ENCODE results near the gene LYST. TPM values are rescaled to one million over a fixed set of nuclear protein-coding genes. Genes with fewer than 3 reads are reported as not detected.

Gene LYST
- total and polyA plus RNA-seq, 2 donors (not counting 3 experiments of a cell fraction or from before 2014, with no cell fraction given), result 3.1 to 9.6 TPM

DNA sequence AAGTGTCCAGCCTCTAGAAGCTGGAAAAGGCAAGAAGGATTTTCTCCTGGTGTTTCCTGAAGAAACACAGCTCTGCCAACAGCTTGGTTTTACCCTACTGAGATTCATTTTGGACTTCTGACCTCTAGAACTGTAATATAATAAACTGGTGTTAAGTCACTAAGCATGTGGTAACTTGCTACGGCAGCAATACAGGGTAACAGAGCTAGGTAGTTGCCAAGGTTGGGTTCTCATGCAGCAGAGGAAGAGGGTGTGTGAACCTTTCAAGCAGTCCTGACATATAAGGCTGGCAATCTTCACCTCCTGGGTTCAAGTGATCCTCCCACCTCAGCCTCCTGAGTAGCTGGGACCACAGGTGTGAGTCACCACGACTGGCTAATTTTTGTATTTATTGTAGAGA lies 253.1 kb downstream of the LYST start:
- Histone ChIP-seq H3K9me3 (replicated peaks; ENCODE audit: control insufficient read depth, insufficient read depth, low read length) (no peaks in the 10 kb centered on the region), H3K9ac (replicated peaks; ENCODE audit: extremely low read depth, insufficient read depth, low read length) (no peak overlapping the region), H4K20me1 (replicated peaks; ENCODE audit: control insufficient read depth, extremely low read depth, insufficient read depth, low read length) (no peaks in the 10 kb centered on the region), H3K4me1 (ENCODE audit: control insufficient read depth, extremely low read depth, insufficient read depth, low read length) (no peaks in the 10 kb centered on the region), H3K79me2 (ENCODE audit: control insufficient read depth, insufficient read depth, low read length) (no peaks in the 10 kb centered on the region), H3K9me1 (replicated peaks; ENCODE audit: control insufficient read depth, extremely low read depth, insufficient read depth, low read length) (no peaks in the 10 kb centered on the region), H3K36me3 (ENCODE audit: control insufficient read depth in 2 of 2, extremely low read depth in 1 of 2, insufficient read depth in 2 of 2, low read length in 2 of 2) (no peaks in the 10 kb centered on the region), H3K27me3 (ENCODE audit: control insufficient read depth in 2 of 2, insufficient read depth in 2 of 2, low read length in 2 of 2) (peaks cover 0 to 2% of the 10 kb centered on the region in 2 experiments), H3K4me2 (ENCODE audit: insufficient read depth, low read length) (no peak overlapping the region), H3K27ac (ENCODE audit: insufficient read depth, low read depth, low read length) (no peak overlapping the region), H3K4me3 (replicated peaks in 1 of 3; ENCODE audit: insufficient read depth in 1 of 3, low read depth in 1 of 3, low read length in 3 of 3) (no peak overlapping the region), H2AFZ (ENCODE audit: low read depth, low read length) (no peak overlapping the region)
- ChIA-PET POLR2A (no interaction called here), CTCF (interaction anchor here (1.1 to 4.4 kb wide), 2 partner anchors 13 to 15 kb away, joined by 5 to 24 read pairs; no protein-coding TSS in a partner anchor)
- no peak for TF ChIP-seq FOS (IDR thresholded peaks at IDR 0.05; ENCODE audit: borderline replicate concordance, insufficient read depth, low read length)
- no peak for TF ChIP-seq MAX (IDR thresholded peaks at IDR 0.05; ENCODE audit: insufficient read depth, insufficient read length)
- no peak for TF ChIP-seq GATA2 (IDR thresholded peaks at IDR 0.05; ENCODE audit: insufficient read depth, insufficient read length, low read depth, low read length)
- TF ChIP-seq POLR2AphosphoS5 (IDR thresholded peaks at IDR 0.05; ENCODE audit: insufficient read depth, low read depth, low read length), result no peak
- TF ChIP-seq, protein P1, sequence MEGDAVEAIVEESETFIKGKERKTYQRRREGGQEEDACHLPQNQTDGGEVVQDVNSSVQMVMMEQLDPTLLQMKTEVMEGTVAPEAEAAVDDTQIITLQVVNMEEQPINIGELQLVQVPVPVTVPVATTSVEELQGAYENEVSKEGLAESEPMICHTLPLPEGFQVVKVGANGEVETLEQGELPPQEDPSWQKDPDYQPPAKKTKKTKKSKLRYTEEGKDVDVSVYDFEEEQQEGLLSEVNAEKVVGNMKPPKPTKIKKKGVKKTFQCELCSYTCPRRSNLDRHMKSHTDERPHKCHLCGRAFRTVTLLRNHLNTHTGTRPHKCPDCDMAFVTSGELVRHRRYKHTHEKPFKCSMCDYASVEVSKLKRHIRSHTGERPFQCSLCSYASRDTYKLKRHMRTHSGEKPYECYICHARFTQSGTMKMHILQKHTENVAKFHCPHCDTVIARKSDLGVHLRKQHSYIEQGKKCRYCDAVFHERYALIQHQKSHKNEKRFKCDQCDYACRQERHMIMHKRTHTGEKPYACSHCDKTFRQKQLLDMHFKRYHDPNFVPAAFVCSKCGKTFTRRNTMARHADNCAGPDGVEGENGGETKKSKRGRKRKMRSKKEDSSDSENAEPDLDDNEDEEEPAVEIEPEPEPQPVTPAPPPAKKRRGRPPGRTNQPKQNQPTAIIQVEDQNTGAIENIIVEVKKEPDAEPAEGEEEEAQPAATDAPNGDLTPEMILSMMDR (IDR thresholded peaks at IDR 0.05; ENCODE audit: extremely low read depth in 1 of 2, insufficient read depth in 1 of 2, low read depth in 1 of 2, low read length in 2 of 2), result no peak
- TF ChIP-seq EZH2 (IDR thresholded peaks at IDR 0.05; ENCODE audit: borderline replicate concordance, low read depth, low read length, severe bottlenecking), result no peak
- no peak for TF ChIP-seq JUN (IDR thresholded peaks at IDR 0.05; ENCODE audit: borderline replicate concordance, insufficient read depth, insufficient read length, low read depth)
- no peak for TF ChIP-seq POLR2A (IDR thresholded peaks at IDR 0.05; ENCODE audit: low read depth, low read length)
- no peak for TF ChIP-seq MYC (IDR thresholded peaks at IDR 0.05; ENCODE audit: low read depth, low read length)
- FAIRE-seq, result no peak
- no peak for DNase-seq (ENCODE audit: low read depth, low spot score)
- intact Hi-C loops (cut with micrococcal nuclease), result no loop called here
- no TSS peak for BruUV-seq (replicated peaks)
- dilution Hi-C loops (cut with MboI; ENCODE audit: extremely low pct_ligation_motif_present, low sequenced_read_pairs), result no loop called here
